HFFc6 (cell line): ENCODE data around the gene SLC28A1. TPM values are rescaled to one million over a fixed set of nuclear protein-coding genes. Genes with fewer than 3 reads are reported as not detected.
"Not testable (repeated sequence)": the region's sequence is repeated elsewhere in the genome, so short reads cannot be mapped to it uniquely, and the experiment has no call there.

ENCODE experiments used
- DNase-seq: peaks from one replicate; pipeline ENCODE4 v3.0.0-alpha.2; 2018
- H3K27ac Mint-ChIP-seq: 2 replicates; pipeline ENCODE4 v1.8.0; 2020; ENCODE audit warnings: mild to moderate bottlenecking, mixed read lengths
- H3K27me3 Mint-ChIP-seq: 2 replicates; pipeline ENCODE4 v1.8.0; 2021; ENCODE audit warnings: mild to moderate bottlenecking, moderate library complexity, mixed read lengths; ENCODE audit not compliant: insufficient read depth
- H3K36me3 Mint-ChIP-seq: 2 replicates; pipeline ENCODE4 v1.8.0; 2021; ENCODE audit warnings: low read depth, mixed read lengths
- H3K4me1 Mint-ChIP-seq: 2 replicates; pipeline ENCODE4 v1.8.0; 2020; ENCODE audit warnings: low read depth, mixed read lengths
- H3K4me3 Mint-ChIP-seq: 2 replicates; pipeline ENCODE4 v1.8.0; 2020; ENCODE audit warnings: mild to moderate bottlenecking, moderate library complexity, mixed read lengths
- H3K9me3 Mint-ChIP-seq: 2 replicates; pipeline ENCODE4 v1.8.0; 2020; ENCODE audit warnings: mild to moderate bottlenecking, mixed read lengths
- CTCF ChIP-seq: fragments of 200-600 bp; sonication (generic); IDR thresholded peaks from 2 replicates; pipeline ENCODE4 v1.5.0; 2021; ENCODE audit warnings: antibody characterized with exemption, mild to moderate bottlenecking
- total RNA-seq, 6 experiments: library from RNA; stranded (reverse); fragmentation: NEBNext Ultra II Directional; extraction: Animal tissue kit (Norgen Biotek cat#: 25700); gene quantifications; 2 replicates in 1 of 6; 3 replicates in 5 of 6; pipeline ENCODE4 v1.2.3, GENCODE V29; 2021

Gene SLC28A1
- total RNA-seq, 6 experiments from 2014 or later, result not detected

GRCh38 chr15:84840255-84840654 is 44.2 kb upstream of the SLC28A1 start:
- H3K4me1 Mint-ChIP-seq, result peaks cover 12% of the 10 kb centered on the region
- 0 out of 2 replicates have a peak overlapping the region, but pooled peaks have one; percentile 42 for H3K27ac Mint-ChIP-seq
- peaks cover 10% of the 10 kb centered on the region for H3K27me3 Mint-ChIP-seq
- TF ChIP-seq CTCF, result no peak
- no peaks in the 10 kb centered on the region for H3K36me3 Mint-ChIP-seq
- no peak for DNase-seq
- H3K9me3 Mint-ChIP-seq, result no peaks in the 10 kb centered on the region
- no peak overlapping the region for H3K4me3 Mint-ChIP-seq

- TF ChIP-seq CTCF, result no peak
- no peaks in the 10 kb centered on the region for H3K36me3 Mint-ChIP-seq
- peaks cover 5% of the 10 kb centered on the region; the same call in 1 of the 2 replicates for H3K9me3 Mint-ChIP-seq
- H3K4me1 Mint-ChIP-seq, result peaks cover 16% of the 10 kb centered on the region
- H3K27ac Mint-ChIP-seq, result peak overlapping the region; percentile 42
- peak; percentile 50 for DNase-seq
- H3K4me3 Mint-ChIP-seq, result no peak overlapping the region
- H3K27me3 Mint-ChIP-seq, result peaks cover 10% of the 10 kb centered on the region
Observed at GRCh38 chr15:84840741-84841429, 43.6 kb upstream of the SLC28A1 start.

GRCh38 chr15:84842781-84843180 is 41.7 kb upstream of the SLC28A1 start:
- Mint-ChIP-seq H3K9me3 (peaks cover 21% of the 10 kb centered on the region), H3K4me3 (no peak overlapping the region), H3K36me3 (peaks cover 13% of the 10 kb centered on the region), H3K27ac (no peak overlapping the region), H3K4me1 (peaks cover 16% of the 10 kb centered on the region), H3K27me3 (peaks cover 3% of the 10 kb centered on the region; the same call in 1 of the 2 replicates)
- TF ChIP-seq CTCF, result no peak
- DNase-seq, result no peak

GRCh38 chr15:84844964-84845363 is 39.5 kb upstream of the SLC28A1 start:
- peaks cover 13% of the 10 kb centered on the region for H3K36me3 Mint-ChIP-seq
- H3K9me3 Mint-ChIP-seq, result peaks cover 21% of the 10 kb centered on the region
- no peak for TF ChIP-seq CTCF
- DNase-seq, result no peak
- no peaks in the 10 kb centered on the region; the same call in 1 of the 2 replicates for H3K27me3 Mint-ChIP-seq
- no peak overlapping the region for H3K27ac Mint-ChIP-seq
- no peak overlapping the region for H3K4me3 Mint-ChIP-seq
- peaks cover 16% of the 10 kb centered on the region for H3K4me1 Mint-ChIP-seq

- H3K36me3 Mint-ChIP-seq, result peaks cover 13% of the 10 kb centered on the region
Observed at GRCh38 chr15:84845631-84846030, 38.8 kb upstream of the SLC28A1 start.

More at GRCh38 chr15:84845631-84846030, 38.8 kb upstream of the SLC28A1 start:
- not testable (repeated sequence) for H3K4me3 Mint-ChIP-seq, H3K27me3 Mint-ChIP-seq, H3K27ac Mint-ChIP-seq
- H3K9me3 Mint-ChIP-seq, result peaks cover 21% of the 10 kb centered on the region
- TF ChIP-seq CTCF, result peak; percentile 92
- peaks cover 16% of the 10 kb centered on the region for H3K4me1 Mint-ChIP-seq
- peak; percentile 71 for DNase-seq
